DMS79 treated with DMSO at 0.1 percent for 48 hours (cell line): ENCODE results near the gene KLC3.
"Not testable (repeated sequence)": the region's sequence is repeated elsewhere in the genome, so short reads cannot be mapped to it uniquely, and the experiment has no call there.

Experiments
- DNase-seq: peaks from one replicate; lab custom pipeline; 2025; lab: John Stamatoyannopoulos, UW

The KLC3 gene

DNA sequence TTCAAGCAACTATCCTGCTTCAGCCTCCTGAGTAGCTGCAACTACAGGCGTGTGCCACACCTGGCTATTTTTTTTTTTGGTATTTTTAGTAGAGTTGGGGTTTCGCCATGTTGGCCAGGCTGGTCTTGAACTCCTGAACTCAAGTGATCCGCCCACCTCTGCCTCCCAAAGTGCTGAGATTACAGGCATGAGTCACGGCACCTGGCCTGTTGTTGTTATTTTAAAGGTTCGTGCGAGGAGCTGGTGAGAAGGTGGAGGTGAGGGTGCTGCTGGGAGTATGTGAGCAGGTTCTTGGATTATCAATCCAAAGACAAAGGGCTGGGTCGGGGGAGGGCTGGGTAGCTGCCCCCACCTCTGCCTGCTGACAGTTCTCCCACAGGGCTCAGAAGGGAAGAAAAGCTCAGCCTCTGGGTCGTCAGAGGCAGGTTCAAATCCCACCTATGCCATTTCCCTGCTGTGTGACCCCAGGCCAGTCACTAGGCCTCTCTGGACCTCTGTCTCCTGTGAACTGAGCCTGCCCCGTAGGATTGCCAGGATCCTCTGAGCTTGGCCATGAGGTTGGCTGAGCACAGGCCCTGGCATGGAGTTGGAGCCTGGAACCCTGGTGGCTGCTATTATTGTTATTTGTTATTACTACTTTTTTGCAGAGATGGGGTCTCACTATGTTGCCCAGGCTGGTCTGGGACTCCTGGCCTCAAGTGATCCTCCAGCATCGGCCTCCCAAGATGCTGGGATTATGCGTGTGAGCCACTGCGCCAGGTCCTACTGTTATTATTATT lies 19.4 kb upstream of the KLC3 start:
- DNase-seq, result no peak

DNA sequence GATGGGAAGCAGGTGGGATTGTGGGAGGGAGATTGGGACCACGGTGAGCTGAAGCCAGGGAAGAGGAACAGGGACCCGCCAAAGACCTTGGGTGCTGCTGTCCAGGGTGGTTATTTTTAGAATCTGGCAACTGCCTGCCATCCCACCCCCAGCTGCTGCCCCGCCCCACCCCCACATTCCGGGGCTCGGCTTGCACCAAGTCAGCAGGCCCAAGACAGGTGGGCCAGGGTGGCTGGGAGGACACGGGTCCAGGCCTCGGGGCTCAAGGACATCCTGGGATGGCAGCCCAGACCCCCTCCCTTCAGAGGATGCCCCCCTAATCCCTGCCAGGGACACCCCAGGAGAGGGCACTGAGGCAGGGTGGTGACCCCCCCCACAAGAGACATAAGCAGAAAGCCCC lies 18.7 kb upstream of the KLC3 start:
- no peak for DNase-seq

GRCh38 chr19:45322311-45322710 lies 18.2 kb upstream of the KLC3 start:
- DNase-seq, result no peak

DNA sequence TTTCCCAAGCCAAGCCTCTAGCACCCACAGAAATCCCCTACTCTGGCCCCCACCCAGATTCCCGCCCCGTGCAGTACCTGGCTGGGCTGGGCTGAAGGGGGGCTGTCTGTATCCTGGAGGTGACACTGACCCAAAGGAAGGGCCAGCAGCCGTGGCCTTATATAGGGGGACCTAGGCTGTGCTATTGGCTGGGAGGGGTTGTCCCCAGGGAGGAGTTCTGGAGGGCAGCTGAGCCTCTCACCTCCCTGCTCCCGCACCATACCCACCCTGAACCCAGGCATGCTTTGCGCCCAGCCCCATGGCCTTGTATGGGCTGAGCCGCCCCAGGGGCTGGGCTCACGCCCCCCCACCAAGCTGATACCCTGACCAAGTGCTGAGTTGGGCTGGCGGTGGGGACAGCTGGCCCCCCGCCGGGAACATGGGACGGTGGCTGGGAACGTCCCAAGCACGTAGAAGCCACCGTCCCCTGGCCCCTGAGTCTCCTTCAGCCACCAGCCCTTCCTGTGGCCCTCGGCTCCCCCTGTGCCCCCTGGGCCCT lies 17.7 kb upstream of the KLC3 start, which contains the start of gene CKM:
Gene CKM, minus strand, starts transcription at position 132 of the 538 bp plus-strand sequence. CDS start 3,162 bp downstream, outside the sequence.
- no peak for DNase-seq

DNA sequence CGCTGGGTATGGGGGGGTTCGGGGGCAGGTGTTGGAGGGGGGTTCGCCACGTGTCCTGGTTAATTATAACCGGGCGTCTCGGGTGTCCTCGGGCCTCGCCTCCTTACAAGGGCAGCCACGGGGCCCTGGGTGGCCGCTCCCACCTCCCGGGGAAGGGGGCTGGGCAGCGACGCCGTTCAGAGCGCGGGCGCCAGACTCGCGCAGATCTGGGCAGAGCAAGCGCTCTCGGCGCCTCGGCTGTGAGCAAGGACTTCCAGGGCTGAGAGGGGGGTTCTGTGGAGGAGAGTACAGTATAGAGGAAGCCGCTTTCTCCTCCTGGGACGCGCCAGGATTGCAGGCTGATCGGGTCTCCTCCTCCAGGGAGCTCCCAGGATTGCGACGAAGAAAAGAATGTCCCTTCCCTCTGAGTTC lies 16.9 kb upstream of the KLC3 start:
- DNase-seq, result no peak

DNA sequence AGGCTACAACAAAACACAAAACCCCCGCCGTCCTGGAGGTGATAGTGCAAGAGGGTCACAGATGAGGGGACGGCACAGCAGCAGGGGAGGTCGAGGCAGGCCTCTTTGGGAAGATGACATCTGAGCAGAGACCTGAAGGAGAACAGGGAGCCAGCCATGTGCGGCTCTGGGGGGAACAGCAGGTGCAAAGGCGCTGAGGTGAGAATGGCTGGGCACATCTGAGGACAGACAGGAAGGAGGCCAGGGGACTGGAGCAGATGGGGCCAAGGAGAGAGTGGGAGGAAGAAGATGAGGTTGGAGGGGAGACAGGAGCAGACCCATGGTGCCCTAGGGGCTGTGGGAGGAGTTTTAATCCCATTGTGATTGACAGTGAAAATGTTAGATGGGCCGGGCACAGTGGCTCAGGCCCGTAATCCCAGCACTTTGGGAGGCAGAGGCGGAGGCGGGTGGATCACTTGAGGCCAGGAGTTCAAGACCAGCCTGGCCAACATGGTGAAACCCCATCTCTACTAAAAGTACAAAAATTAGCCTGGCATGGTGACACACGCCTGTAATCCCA lies 16.1 kb upstream of the KLC3 start:
- DNase-seq, result no peak

DNA sequence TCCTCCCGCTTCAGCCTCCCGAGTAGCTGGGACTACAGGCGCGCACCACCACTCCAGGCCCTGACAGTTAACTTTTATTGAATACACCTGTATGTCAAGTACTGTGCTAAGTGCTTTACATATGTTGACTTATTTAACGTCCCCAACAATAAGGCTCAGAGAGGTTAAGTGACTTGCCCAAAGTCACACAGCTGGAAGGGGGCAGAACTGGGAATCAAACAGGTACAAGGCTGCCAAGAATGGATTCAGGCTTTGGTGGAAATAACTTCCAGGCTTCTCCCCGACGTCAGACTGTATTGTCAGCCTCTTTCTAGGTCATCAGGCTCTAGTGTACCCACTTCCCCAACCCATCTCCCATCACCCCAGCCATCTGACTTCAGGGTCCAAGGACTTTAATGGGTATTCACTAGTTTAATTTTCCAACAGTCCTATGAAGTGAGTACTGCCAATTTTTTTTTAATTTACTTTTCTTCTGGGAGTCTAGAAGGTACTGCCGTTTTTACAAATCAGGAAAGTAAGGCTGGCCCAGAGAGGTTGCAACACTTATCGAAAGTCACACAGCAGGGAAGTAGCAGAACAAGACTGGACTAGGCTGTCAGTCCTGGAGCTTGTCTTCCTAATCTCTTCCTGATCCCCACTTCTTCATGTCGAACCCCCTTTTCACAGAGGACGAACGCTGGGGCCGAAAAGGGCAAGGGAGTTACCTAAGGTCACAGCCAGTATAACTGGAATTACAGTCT lies 13.0 kb upstream of the KLC3 start:
- DNase-seq, result no peak

DNA sequence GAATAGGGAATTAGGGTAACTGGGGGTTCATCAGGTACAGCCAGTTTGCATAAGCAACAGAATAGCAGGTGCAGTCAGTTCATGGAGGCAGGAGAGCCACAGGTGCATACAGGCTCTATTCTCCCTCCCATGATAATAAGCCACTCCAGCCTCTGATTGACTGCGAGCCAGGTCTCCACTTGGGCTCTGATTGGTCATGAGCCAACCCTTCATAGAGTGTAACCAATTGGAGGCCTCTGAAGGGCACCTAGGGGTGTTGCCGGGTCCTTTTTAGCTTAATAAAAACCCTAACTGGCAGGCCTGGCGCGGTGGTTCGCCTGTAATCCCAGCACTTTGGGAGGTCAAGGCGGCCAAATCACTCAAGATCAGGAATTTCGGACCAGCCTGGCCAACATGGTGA lies 9.1 kb upstream of the KLC3 start:
- DNase-seq, result no peak

DNA sequence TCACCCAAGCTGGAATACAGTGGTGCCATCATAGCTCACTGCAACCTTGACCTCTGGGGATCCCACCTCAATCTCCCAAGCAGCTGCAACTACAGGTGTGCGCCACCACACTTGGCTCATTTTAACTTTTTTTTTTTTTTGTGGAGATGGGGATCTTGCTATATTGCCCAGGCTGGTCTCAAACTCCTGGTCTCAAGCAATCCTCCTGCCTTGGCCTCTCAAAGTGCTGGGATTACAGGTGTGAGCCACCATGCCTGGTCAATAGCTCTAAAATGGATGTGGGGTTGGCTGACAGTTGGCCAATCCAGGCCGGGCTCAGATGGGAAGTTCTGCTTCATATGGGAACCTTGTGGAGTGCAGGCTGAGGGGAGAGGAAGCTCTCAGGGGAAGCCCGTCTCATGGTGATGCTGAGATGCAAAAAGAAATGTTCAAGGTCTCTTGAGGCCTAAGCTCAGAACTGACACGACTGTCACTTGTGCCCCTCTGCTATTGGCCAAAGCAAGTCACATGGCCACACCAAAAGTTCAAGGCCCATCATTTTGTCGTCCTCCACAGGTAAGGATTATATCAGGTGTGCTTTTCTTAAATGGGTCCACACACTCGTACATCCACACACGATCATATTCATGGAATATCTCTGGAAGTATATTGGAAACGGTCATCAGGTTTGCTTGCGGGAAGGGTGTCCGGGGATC lies 6.8 kb upstream of the KLC3 start:
- DNase-seq, result no peak

GRCh38 chr19:45334881-45335280 lies 5.7 kb upstream of the KLC3 start:
- not testable (repeated sequence) for DNase-seq

- DNase-seq, result no peak
Observed at GRCh38 chr19:45336696-45337251, 3.8 kb upstream of the KLC3 start.

- DNase-seq, result no peak
Observed at GRCh38 chr19:45339629-45340028, 921 bp upstream of the KLC3 start.

GRCh38 chr19:45340899-45341453 lies 426 bp downstream of the KLC3 start:
- DNase-seq, result no peak

DNA sequence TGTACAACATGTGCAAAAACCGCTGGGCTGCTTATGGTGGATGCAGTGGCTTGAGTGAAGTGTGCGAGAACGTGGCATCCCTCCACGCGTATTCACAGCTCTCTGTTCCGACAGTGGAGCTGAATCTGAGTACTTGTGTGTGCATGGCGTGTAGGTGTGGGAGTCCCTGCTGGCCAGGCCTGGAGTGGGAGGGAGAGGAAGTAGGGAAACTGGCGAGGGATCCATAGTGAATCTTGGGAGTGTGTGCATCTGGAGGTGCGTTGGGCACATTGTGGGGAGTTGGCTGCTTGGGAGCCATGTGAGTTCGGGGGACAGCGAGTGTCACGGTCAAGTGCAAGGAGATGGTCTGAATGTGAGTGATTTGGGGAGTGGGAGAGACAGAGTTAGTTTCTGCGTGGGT lies 2.4 kb downstream of the KLC3 start:
- no peak for DNase-seq

DNA sequence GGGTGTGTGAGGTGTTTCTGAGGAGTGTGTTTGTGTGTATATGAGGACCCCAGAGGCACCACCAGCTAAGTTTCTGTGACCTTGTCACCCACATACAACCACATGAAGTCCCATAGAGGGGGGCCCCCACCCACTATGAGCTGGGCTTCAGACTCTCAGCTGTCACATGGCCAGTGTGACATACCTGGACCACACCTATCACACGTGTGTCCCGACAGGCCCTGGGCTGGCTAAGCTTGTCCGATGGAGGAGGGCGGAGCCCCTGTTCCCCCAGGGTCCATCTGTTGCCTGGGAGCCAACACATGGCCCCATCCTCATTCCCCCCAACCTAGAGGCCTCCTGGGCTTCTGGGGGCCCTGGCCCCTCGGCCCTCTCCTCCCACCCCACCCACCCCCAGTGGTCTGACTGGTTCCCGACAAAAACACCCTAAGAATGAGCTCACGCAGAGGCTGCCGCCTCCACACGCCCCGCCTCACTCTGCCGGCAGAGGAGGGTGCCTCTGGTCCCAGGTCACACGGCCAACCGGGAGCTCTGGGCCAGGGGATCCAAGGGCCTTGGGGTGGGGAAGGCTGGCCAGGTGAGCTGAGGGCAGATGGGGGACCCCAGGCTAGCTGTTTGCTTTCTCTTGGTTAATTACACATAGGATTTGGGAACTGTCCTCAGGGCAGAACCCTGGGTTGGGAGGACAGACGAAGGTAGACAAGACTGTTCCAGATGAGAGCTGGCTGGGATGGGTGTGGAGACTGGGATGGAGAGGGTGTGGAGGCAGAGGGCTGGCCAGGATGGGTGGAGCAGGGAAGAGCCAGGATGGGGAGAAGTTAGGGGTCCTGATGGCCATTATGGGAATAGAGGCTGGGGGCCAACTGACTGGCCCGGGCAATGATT lies 4.3 kb downstream of the KLC3 start:
- no peak for DNase-seq

DNA sequence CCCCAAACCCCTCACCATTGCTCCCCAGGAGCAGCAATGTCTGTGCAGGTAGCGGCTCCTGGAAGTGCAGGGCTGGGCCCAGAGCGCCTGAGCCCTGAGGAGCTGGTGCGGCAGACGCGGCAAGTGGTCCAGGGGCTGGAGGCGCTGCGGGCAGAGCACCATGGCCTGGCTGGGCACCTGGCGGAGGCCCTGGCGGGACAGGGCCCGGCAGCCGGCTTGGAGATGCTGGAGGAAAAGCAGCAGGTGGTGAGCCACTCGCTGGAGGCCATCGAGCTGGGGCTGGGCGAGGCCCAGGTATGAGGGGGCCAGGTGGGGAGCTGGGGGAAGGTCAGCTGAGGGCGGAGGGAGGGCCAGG lies 4.9 kb downstream of the KLC3 start:
- DNase-seq, result no peak

- peak; percentile 7 for DNase-seq
Observed at GRCh38 chr19:45346449-45346848, 5.9 kb downstream of the KLC3 start.

- DNase-seq, result no peak
Observed at GRCh38 chr19:45347570-45348366, 7.2 kb downstream of the KLC3 start.

GRCh38 chr19:45348367-45349125 lies 8.0 kb downstream of the KLC3 start:
- no peak for DNase-seq
